GM12864 (cell line): ENCODE data around the gene SRSF3.
"Not testable (repeated sequence)": the region's sequence is repeated elsewhere in the genome, so short reads cannot be mapped to it uniquely, and the experiment has no call there.

Source experiments
- DNase-seq: peaks from one replicate; pipeline ENCODE4 v3.0.0-alpha.2; 2011; ENCODE audit warnings: low read depth
- H3K4me3 ChIP-seq: 2 replicates; pipeline ENCODE4 v1.5.1; 2011; ENCODE audit warnings: mild to moderate bottlenecking, low read depth, low read length, control low read depth
- CTCF ChIP-seq: IDR thresholded peaks from 2 replicates; pipeline ENCODE4 v1.5.1; 2011; ENCODE audit warnings: low read depth, mild to moderate bottlenecking, moderate library complexity, low read length, control low read depth, inconsistent platforms; ENCODE audit errors: missing control alignments

Gene SRSF3

GRCh38 chr6:36563928-36564284 lies 30.3 kb upstream of the SRSF3 start:
- H3K4me3 ChIP-seq: no peak overlapping the region
- TF ChIP-seq CTCF: no peak
- DNase-seq: no peak

- TF ChIP-seq CTCF: no peak
- DNase-seq: no peak
- H3K4me3 ChIP-seq: no peak overlapping the region
These were observed 27.7 kb upstream of the SRSF3 start for GRCh38 chr6:36566418-36566905.

GRCh38 chr6:36570264-36570663 lies 23.9 kb upstream of the SRSF3 start:
- DNase-seq: no peak
- no peak overlapping the region for H3K4me3 ChIP-seq
- TF ChIP-seq CTCF: no peak

GRCh38 chr6:36571122-36572043 lies 22.8 kb upstream of the SRSF3 start:
- no peak overlapping the region for H3K4me3 ChIP-seq
- no peak for TF ChIP-seq CTCF
- no peak for DNase-seq

- not testable (repeated sequence) for H3K4me3 ChIP-seq, DNase-seq
These were observed 21.5 kb upstream of the SRSF3 start for GRCh38 chr6:36572353-36573311.

- DNase-seq: no peak
- TF ChIP-seq CTCF: no peak
- H3K4me3 ChIP-seq: no peak overlapping the region
These were observed 19.5 kb upstream of the SRSF3 start for GRCh38 chr6:36574679-36575078.

GRCh38 chr6:36576578-36576977 lies 17.6 kb upstream of the SRSF3 start:
- no peak for DNase-seq

More at GRCh38 chr6:36576578-36576977, 17.6 kb upstream of the SRSF3 start:
- no peak overlapping the region for H3K4me3 ChIP-seq
- no peak for TF ChIP-seq CTCF
